OCI-LY7 (cell line): ENCODE data around the gene ERP44. TPM values are rescaled to one million over a fixed set of nuclear protein-coding genes. Genes with fewer than 3 reads are reported as not detected.

Experiments
- BruUV-seq: library from RNA; stranded (reverse); fragments of 400-500 nt; replicated peaks from 2 replicates; lab custom pipeline; 2021; lab: Mats Ljungman, UMichigan
- CTCF ChIA-PET: fragments of 300-600 bp; sonication (Branson Sonifier 250); formaldehyde crosslinking; loops from one replicate; lab custom pipeline; 2022; ENCODE audit warnings: antibody characterized with exemption; ENCODE audit not compliant: unreplicated experiment; lab: Charles Lee
- POLR2A ChIA-PET: fragments of 300-600 bp; sonication (Branson Sonifier 250); formaldehyde crosslinking; loops from one replicate; lab custom pipeline; 2022; ENCODE audit warnings: antibody characterized with exemption; lab: Charles Lee
- DNase-seq: peaks from one replicate; pipeline ENCODE4 v3.0.0-alpha.2; 2015; ENCODE audit warnings: low spot score
- H2AFZ ChIP-seq: fragments of 200-600 bp; sonication (generic), shearing (Covaris generic); 2 replicates; pipeline ENCODE4 v1.6.1; 2014; ENCODE audit warnings: mild to moderate bottlenecking, antibody characterized with exemption, low read length, moderate library complexity
- H3K27ac ChIP-seq: fragments of 200-600 bp; sonication (generic); 2 replicates; pipeline ENCODE4 v1.5.1; 2014; ENCODE audit warnings: mixed run types, low read depth, mild to moderate bottlenecking, moderate library complexity, low read length, inconsistent platforms; ENCODE audit not compliant: poor library complexity, severe bottlenecking
- H3K36me3 ChIP-seq: fragments of 200-600 bp; sonication (generic); 2 replicates; pipeline ENCODE4 v1.6.1; 2014; ENCODE audit warnings: mild to moderate bottlenecking, antibody characterized with exemption, low read length, moderate library complexity, mixed read lengths; ENCODE audit not compliant: insufficient read depth
- H3K4me1 ChIP-seq: fragments of 200-600 bp; sonication (generic); 2 replicates; pipeline ENCODE4 v1.5.1; 2014; ENCODE audit warnings: mild to moderate bottlenecking, low read length; ENCODE audit not compliant: insufficient read depth, poor library complexity, severe bottlenecking
- H3K4me2 ChIP-seq: fragments of 200-600 bp; sonication (generic); 2 replicates; pipeline ENCODE4 v1.6.1; 2014; ENCODE audit warnings: mild to moderate bottlenecking, low read length
- H3K4me3 ChIP-seq: fragments of 200-600 bp; sonication (generic); 2 replicates; pipeline ENCODE4 v1.5.1; 2014; ENCODE audit warnings: mild to moderate bottlenecking, low read depth, low read length; ENCODE audit not compliant: poor library complexity, severe bottlenecking
- H3K79me2 ChIP-seq: fragments of 200-600 bp; sonication (generic); 2 replicates; pipeline ENCODE4 v1.6.1; 2016; ENCODE audit warnings: low read depth, mild to moderate bottlenecking, low read length, moderate library complexity, mixed read lengths; ENCODE audit not compliant: insufficient read depth
- H3K9me2 ChIP-seq: fragments of 200-600 bp; sonication (generic); 2 replicates; pipeline ENCODE4 v1.6.1; 2016; ENCODE audit warnings: mild to moderate bottlenecking, low read length, mixed read lengths; ENCODE audit not compliant: insufficient read depth
- H3K9me3 ChIP-seq: fragments of 200-600 bp; sonication (generic); 2 replicates; pipeline ENCODE4 v1.6.1; 2014; ENCODE audit warnings: mild to moderate bottlenecking, mixed run types, low read length, mixed read lengths
- H4K20me1 ChIP-seq: fragments of 200-600 bp; sonication (generic); 2 replicates; pipeline ENCODE4 v1.6.1; 2014; ENCODE audit warnings: mild to moderate bottlenecking, antibody characterized with exemption, low read length, moderate library complexity, mixed read lengths; ENCODE audit not compliant: insufficient read depth
- EZH2phosphoT487 ChIP-seq: fragments of 200-600 bp; sonication (generic); IDR thresholded peaks from 2 replicates; pipeline ENCODE4 v1.6.1; 2018; ENCODE audit warnings: low read depth, borderline replicate concordance, mild to moderate bottlenecking, mixed run types, antibody characterized with exemption, low read length, moderate library complexity, mixed read lengths
- intact Hi-C: fragments of 100-400 bp; cut with micrococcal nuclease; formaldehyde crosslinking; loops from one replicate; pipeline ENCODE4 v1.10.0; 2022; ENCODE audit not compliant: unreplicated experiment
- total RNA-seq, 2 experiments: library from RNA; depleted of rRNA in 1 of 2; stranded (reverse); fragments of >200 nt in 1 of 2; shearing (Covaris generic) in 1 of 2; gene quantifications; 2 replicates each; pipeline ENCODE4 v1.2.3, GENCODE V29; 2014 to 2022
- TF ChIP-seq, protein P1 (sequence below): fragments of 200-600 bp; sonication (generic); conservative IDR thresholded peaks from 2 replicates; pipeline ENCODE4 v1.5.1; 2014; ENCODE audit warnings: mild to moderate bottlenecking, antibody characterized with exemption, low read length, moderate library complexity, mixed read lengths

Gene ERP44
- total RNA-seq, 2 experiments from 2014 or later, result 19.3 to 28.1 TPM

DNA sequence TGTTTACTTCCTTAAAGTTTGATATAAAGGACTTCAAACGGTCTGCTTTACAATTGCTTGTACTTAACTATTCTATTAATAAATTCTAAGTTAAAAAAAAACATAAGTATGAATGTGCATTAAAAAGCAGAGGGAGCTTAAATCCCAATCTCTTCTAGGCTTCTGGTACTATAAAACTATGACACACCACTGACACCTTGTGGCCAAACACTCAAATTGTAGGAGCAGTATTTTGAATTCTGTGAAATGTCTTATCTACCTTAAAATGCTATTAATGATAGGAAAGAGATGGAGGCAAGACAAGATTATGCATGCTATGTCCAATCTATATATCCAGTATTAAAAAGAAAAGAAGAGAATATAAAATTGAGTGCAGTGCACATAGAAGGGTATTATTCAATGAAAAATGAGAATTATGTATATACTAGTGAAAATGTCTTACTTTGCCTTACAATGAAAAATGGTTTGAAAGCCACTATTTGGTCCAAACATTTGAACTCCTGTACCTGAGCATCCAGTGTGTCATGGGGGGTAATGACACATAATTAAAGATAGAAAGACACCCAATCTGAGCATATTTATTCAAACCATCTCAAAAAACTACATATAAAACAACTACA is 87.6 kb downstream of the ERP44 start:
- BruUV-seq, result no TSS peak
- H3K36me3 ChIP-seq, result peaks cover 88% of the 10 kb centered on the region
- POLR2A ChIA-PET, result no interaction called here
- H2AFZ ChIP-seq, result no peak overlapping the region
- CTCF ChIA-PET, result no interaction called here
- no peaks in the 10 kb centered on the region for H3K4me1 ChIP-seq
- H3K9me2 ChIP-seq, result no peaks in the 10 kb centered on the region
- H4K20me1 ChIP-seq, result no peaks in the 10 kb centered on the region
- peaks cover 21% of the 10 kb centered on the region for H3K9me3 ChIP-seq
- H3K27ac ChIP-seq, result no peak overlapping the region
- peak; percentile 61 for DNase-seq
- intact Hi-C loops, result loop anchor here (5.0 kb wide), 1 partner anchor 204 kb away; no protein-coding TSS in a partner anchor
- H3K79me2 ChIP-seq, result no peaks in the 10 kb centered on the region
- no peak overlapping the region for H3K4me3 ChIP-seq
- TF ChIP-seq, protein P1, sequence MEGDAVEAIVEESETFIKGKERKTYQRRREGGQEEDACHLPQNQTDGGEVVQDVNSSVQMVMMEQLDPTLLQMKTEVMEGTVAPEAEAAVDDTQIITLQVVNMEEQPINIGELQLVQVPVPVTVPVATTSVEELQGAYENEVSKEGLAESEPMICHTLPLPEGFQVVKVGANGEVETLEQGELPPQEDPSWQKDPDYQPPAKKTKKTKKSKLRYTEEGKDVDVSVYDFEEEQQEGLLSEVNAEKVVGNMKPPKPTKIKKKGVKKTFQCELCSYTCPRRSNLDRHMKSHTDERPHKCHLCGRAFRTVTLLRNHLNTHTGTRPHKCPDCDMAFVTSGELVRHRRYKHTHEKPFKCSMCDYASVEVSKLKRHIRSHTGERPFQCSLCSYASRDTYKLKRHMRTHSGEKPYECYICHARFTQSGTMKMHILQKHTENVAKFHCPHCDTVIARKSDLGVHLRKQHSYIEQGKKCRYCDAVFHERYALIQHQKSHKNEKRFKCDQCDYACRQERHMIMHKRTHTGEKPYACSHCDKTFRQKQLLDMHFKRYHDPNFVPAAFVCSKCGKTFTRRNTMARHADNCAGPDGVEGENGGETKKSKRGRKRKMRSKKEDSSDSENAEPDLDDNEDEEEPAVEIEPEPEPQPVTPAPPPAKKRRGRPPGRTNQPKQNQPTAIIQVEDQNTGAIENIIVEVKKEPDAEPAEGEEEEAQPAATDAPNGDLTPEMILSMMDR, result peak; percentile 89
- no peak for TF ChIP-seq EZH2phosphoT487
- H3K4me2 ChIP-seq, result no peak overlapping the region

DNA sequence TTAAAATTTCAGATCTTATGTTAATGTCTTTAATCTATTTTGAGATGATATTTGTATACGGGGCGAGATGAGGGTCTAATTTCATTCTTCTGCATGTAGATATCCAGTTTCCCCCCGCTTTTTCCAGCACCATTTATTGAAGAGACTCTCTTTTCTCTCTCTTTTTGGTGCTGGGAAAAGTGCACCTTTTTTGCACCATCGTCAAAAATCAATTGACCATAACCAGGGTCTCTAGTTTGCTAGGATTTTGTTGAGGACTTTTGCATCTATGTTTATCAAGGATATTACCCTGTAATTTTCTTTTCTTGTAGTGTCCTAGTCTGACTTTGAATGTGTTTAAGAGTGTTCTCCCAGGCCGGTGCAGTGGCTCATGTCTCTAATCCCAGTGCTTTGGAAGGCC is 99.0 kb downstream of the ERP44 start:
- CTCF ChIA-PET, result no interaction called here
- intact Hi-C loops, result loop anchor here (10.0 kb wide), 1 partner anchor 735 kb away; no protein-coding TSS in a partner anchor
- H3K9me3 ChIP-seq, result 0 out of 2 replicates have a peak, but pooled peaks cover under 1% of the 10 kb centered on the region

DNA sequence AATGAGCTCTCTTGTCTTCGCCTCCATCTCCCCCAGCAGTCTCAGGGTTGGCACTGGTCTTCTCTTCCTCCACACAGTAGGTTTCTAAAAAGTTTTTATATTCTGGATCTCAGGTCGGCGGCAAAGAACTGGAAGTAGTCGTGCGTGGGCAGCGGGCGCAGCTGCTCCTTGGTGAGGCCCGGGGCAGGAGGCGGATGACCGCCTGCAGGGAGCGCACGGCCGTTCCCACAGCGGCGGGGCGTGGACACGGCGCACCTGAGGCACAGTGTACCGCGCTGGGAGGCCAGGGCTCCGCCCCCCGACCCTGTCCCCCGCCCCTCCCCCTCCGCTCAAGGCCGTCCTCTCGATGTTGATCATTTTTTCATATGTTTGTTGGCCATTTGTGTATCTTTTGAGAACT is 99.9 kb downstream of the ERP44 start:
- no peaks in the 10 kb centered on the region for H3K9me2 ChIP-seq
- CTCF ChIA-PET, result no interaction called here
- no peak for DNase-seq
- no peak overlapping the region for H3K4me2 ChIP-seq
- POLR2A ChIA-PET, result no interaction called here
- TF ChIP-seq EZH2phosphoT487, result no peak
- TF ChIP-seq, protein P1, result no peak
- no peak overlapping the region for H2AFZ ChIP-seq
- H4K20me1 ChIP-seq, result no peaks in the 10 kb centered on the region
- intact Hi-C loops, result no loop called here
- no peaks in the 10 kb centered on the region for H3K79me2 ChIP-seq
- no TSS peak for BruUV-seq
- H3K27ac ChIP-seq, result no peak overlapping the region
- H3K36me3 ChIP-seq, result peaks cover 71% of the 10 kb centered on the region
- 0 out of 2 replicates have a peak, but pooled peaks cover 6% of the 10 kb centered on the region for H3K9me3 ChIP-seq
- no peak overlapping the region for H3K4me3 ChIP-seq
- no peaks in the 10 kb centered on the region for H3K4me1 ChIP-seq

More for the DNA sequence above, 99.0 kb downstream of the ERP44 start:
- Histone ChIP-seq H3K9me2 (no peaks in the 10 kb centered on the region), H2AFZ (no peak overlapping the region), H3K4me3 (no peak overlapping the region), H4K20me1 (no peaks in the 10 kb centered on the region), H3K79me2 (no peaks in the 10 kb centered on the region), H3K36me3 (peaks cover 71% of the 10 kb centered on the region), H3K4me1 (no peaks in the 10 kb centered on the region), H3K27ac (no peak overlapping the region), H3K4me2 (no peak overlapping the region)
- no TSS peak for BruUV-seq
- TF ChIP-seq, protein P1, result no peak
- TF ChIP-seq EZH2phosphoT487, result no peak
- no peak for DNase-seq
- POLR2A ChIA-PET, result no interaction called here
